HepG2 (cell line): ENCODE measurements around the gene ANAPC16. TPM values are rescaled to one million over a fixed set of nuclear protein-coding genes. Genes with fewer than 3 reads are reported as not detected.

Source experiments
- ESRRA ChIP-seq: sonication (generic); formaldehyde crosslinking; IDR thresholded peaks from 2 replicates; pipeline ENCODE4 v1.5.1; 2020; ENCODE audit warnings: mild to moderate bottlenecking, low read depth, missing genetic modification reagents
- FOXO1 ChIP-seq: sonication (generic); formaldehyde crosslinking; IDR thresholded peaks from 2 replicates; pipeline ENCODE4 v1.4.0; 2020; ENCODE audit warnings: missing genetic modification reagents
- GATA4 ChIP-seq: sonication (generic); IDR thresholded peaks from 2 replicates; pipeline ENCODE4 v1.6.1; 2016; ENCODE audit warnings: antibody characterized with exemption, low read depth, borderline replicate concordance
- MLLT10 ChIP-seq: sonication (generic); formaldehyde crosslinking; IDR thresholded peaks from 2 replicates; pipeline ENCODE4 v1.4.0; 2020; ENCODE audit warnings: missing genetic modification reagents
- MYNN ChIP-seq: sonication (generic); formaldehyde crosslinking; IDR thresholded peaks from 2 replicates; pipeline ENCODE4 v1.4.0; 2020; ENCODE audit warnings: mild to moderate bottlenecking, low read depth, missing genetic modification reagents
- PRDM15 ChIP-seq: sonication (generic); formaldehyde crosslinking; IDR thresholded peaks from 2 replicates; pipeline ENCODE4 v1.4.0; 2020; ENCODE audit warnings: missing genetic modification reagents
- SIN3B ChIP-seq: fragments of 150-350 bp; IDR thresholded peaks from 2 replicates; pipeline ENCODE4 v1.6.1; 2014; ENCODE audit warnings: low read length
- SSRP1 ChIP-seq: IDR thresholded peaks from 2 replicates; pipeline ENCODE4 v1.6.1; 2016; ENCODE audit warnings: control low read depth
- ZBTB40 ChIP-seq, 2 experiments: fragments of 450-650 bp in 1 of 2; sonication (generic) in 1 of 2; formaldehyde crosslinking in 1 of 2; IDR thresholded peaks; 2 replicates each; pipeline versions ENCODE4 v1.6.1 to v1.8.0; 2016 to 2022; ENCODE audit warnings: antibody characterized with exemption in 1 of 2, mild to moderate bottlenecking in 1 of 2, missing genetic modification reagents in 1 of 2
- ZNF24 ChIP-seq: fragments of 450-650 bp; IDR thresholded peaks from 2 replicates; pipeline ENCODE4 v1.6.1; 2017; ENCODE audit warnings: antibody characterized with exemption, mild to moderate bottlenecking
- ZNF432 ChIP-seq: sonication (generic); formaldehyde crosslinking; IDR thresholded peaks from 2 replicates; pipeline ENCODE4 v1.5.0; 2020; ENCODE audit warnings: missing genetic modification reagents, mild to moderate bottlenecking, borderline replicate concordance
- ZNF766 ChIP-seq: sonication (generic); formaldehyde crosslinking; IDR thresholded peaks from 2 replicates; pipeline ENCODE4 v1.5.0; 2020; ENCODE audit warnings: missing genetic modification reagents, borderline replicate concordance
- ZNF777 ChIP-seq: sonication (generic); formaldehyde crosslinking; IDR thresholded peaks from 2 replicates; pipeline ENCODE4 v1.4.0; 2020; ENCODE audit warnings: missing genetic modification reagents
- ZNF816 ChIP-seq: sonication (generic); formaldehyde crosslinking; IDR thresholded peaks from 2 replicates; pipeline ENCODE4 v1.8.0; 2022; ENCODE audit warnings: missing genetic modification reagents, mild to moderate bottlenecking, borderline replicate concordance
- ZSCAN21 ChIP-seq: sonication (generic); formaldehyde crosslinking; IDR thresholded peaks from 2 replicates; pipeline ENCODE4 v1.8.0; 2022; ENCODE audit warnings: mild to moderate bottlenecking, missing genetic modification reagents, moderate library complexity, borderline replicate concordance
- polyA plus RNA-seq, 8 experiments: library from polyadenylated mRNA; depleted of rRNA in 3 of 8; stranded (reverse) in 7 of 8; unstranded in 1 of 8; fragments of >200 nt; fragmentation: Illumina TruSeq in 4 of 8; extraction: Trizol in 4 of 8; gene quantifications; 2 replicates each; pipeline versions ENCODE4 v1.2.1 to v1.2.3, GENCODE V29; 2011 to 2016; ENCODE audit warnings: low read depth in 4 of 8, missing spikeins in 1 of 8, mixed read lengths in 1 of 8; ENCODE audit not compliant: insufficient read depth in 1 of 8
- total RNA-seq, 5 experiments: library from RNA; depleted of rRNA; stranded (reverse); fragments of >200 nt; fragmentation: Illumina TruSeq; extraction: Trizol; gene quantifications; 2 replicates each; pipeline ENCODE4 v1.2.3, GENCODE V29; 2016; ENCODE audit warnings: low read depth in 1 of 5

Gene ANAPC16
- total and polyA plus RNA-seq, 2 of the 13 experiments (the other 11 are each of a cell fraction or from before 2014, with no cell fraction given): 74.8 to 89.4 TPM

- TF ChIP-seq PRDM15 (CRISPR knock-in tag) (peak; percentile 83), ZNF816 (peak; percentile 83), ESRRA (0 out of 2 replicates have a peak, but pooled peaks have one; percentile 57), ZNF777 (peak; percentile 89), SSRP1 (CRISPR knock-in tag) (peak; percentile 69; the same call in 1 of the 2 replicates), MLLT10 (CRISPR knock-in tag) (no peak), FOXO1 (0 out of 2 replicates have a peak, but pooled peaks have one; percentile 29), GATA4 (peak; percentile 76), ZNF432 (no peak), ZSCAN21 (CRISPR knock-in tag) (peak; percentile 67; the same call in 1 of the 2 replicates), ZNF766 (no peak; the same call in 1 of the 2 replicates), MYNN (CRISPR knock-in tag) (no peak), SIN3B (no peak), ZBTB40 (IDR thresholded peaks at IDR 0.05) (no peak), ZBTB40 (CRISPR knock-in tag; IDR thresholded peaks at IDR 0.05) (peak; percentile 94), ZNF24 (no peak)
Observed at GRCh38 chr10:72215611-72216549, at the start of gene ANAPC16, which contains the start of gene ASCC1 (continued).
